Activated naive CD8-positive, alpha-beta T cell treated with anti-CD3 and anti-CD28 coated beads, Interleukin-2, amount 10 ng/mL, durations not matched to agents 7 days and 5 days (primary cell): Measurements from ENCODE around the gene RSBN1L. TPM values are rescaled to one million over a fixed set of nuclear protein-coding genes. Genes with fewer than 3 reads are reported as not detected.
"Not testable (repeated sequence)": the region's sequence is repeated elsewhere in the genome, so short reads cannot be mapped to it uniquely, and the experiment has no call there.

ENCODE experiments used
- ATAC-seq: fragments of 150-1000 bp; cut with Tn5 transposase; one replicate; pipeline ENCODE4 v1.10.0; 2021; ENCODE audit warnings: low read depth, moderate library complexity
- POLR2A ChIA-PET: fragments of 350-600 bp; sonication (Branson Sonifier 250); formaldehyde crosslinking; loops from one replicate; lab custom pipeline; 2021; ENCODE audit warnings: antibody characterized with exemption; lab: Charles Lee
- DNase-seq: peaks from one replicate; pipeline ENCODE4 v3.0.0; 2021
- H3K27ac Mint-ChIP-seq: one replicate; pipeline ENCODE4 v1.8.0; 2022; ENCODE audit warnings: mild to moderate bottlenecking, mixed read lengths
- H3K27me3 Mint-ChIP-seq: one replicate; pipeline ENCODE4 v1.8.0; 2022; ENCODE audit warnings: mild to moderate bottlenecking, moderate library complexity, mixed read lengths
- H3K36me3 Mint-ChIP-seq: one replicate; pipeline ENCODE4 v1.8.0; 2021; ENCODE audit warnings: mild to moderate bottlenecking, mixed read lengths
- H3K4me1 Mint-ChIP-seq: one replicate; pipeline ENCODE4 v1.8.0; 2021; ENCODE audit warnings: mixed read lengths
- H3K4me3 Mint-ChIP-seq: one replicate; pipeline ENCODE4 v1.8.0; 2022; ENCODE audit warnings: mild to moderate bottlenecking, moderate library complexity, mixed read lengths
- H3K9me3 Mint-ChIP-seq: one replicate; pipeline ENCODE4 v1.8.0; 2021; ENCODE audit warnings: mixed read lengths
- total RNA-seq, 2 experiments: library from RNA; stranded (reverse); gene quantifications; one replicate each; pipeline ENCODE4 v1.2.3, GENCODE V29; 2021

Gene RSBN1L
- total RNA-seq, 2 experiments from 2014 or later: 28.1 to 30.2 TPM

- ATAC-seq: peak; percentile 38
- peak; percentile 74 for DNase-seq
- Mint-ChIP-seq H3K27ac (peak overlapping the region; percentile 97), H3K36me3 (peaks cover 27% of the 10 kb centered on the region), H3K4me3 (peak overlapping the region; percentile 97), H3K27me3 (no peaks in the 10 kb centered on the region), H3K9me3 (peaks cover 2% of the 10 kb centered on the region), H3K4me1 (peaks cover 38% of the 10 kb centered on the region)
- POLR2A ChIA-PET: interaction anchor here (0.8 to 3.2 kb wide), 7 partner anchors 9 to 291 kb away, joined by 3 to 25 read pairs (median 4); partner anchors contain the start of genes PHTF2 and TMEM60
Observed at GRCh38 chr7:77696643-77697534, 630 bp downstream of the RSBN1L start.

GRCh38 chr7:77697535-77697831 is 1.2 kb downstream of the RSBN1L start:
- peaks cover 2% of the 10 kb centered on the region for H3K9me3 Mint-ChIP-seq
- DNase-seq (no peak), ATAC-seq (no peak)
- H3K36me3 Mint-ChIP-seq: peaks cover 29% of the 10 kb centered on the region
- peak overlapping the region; percentile 92 for H3K27ac Mint-ChIP-seq
- H3K4me3 Mint-ChIP-seq: peak overlapping the region; percentile 97
- H3K27me3 Mint-ChIP-seq: no peaks in the 10 kb centered on the region
- peaks cover 40% of the 10 kb centered on the region for H3K4me1 Mint-ChIP-seq
- POLR2A ChIA-PET: interaction anchor here (0.8 to 3.2 kb wide), 4 partner anchors 8 to 101 kb away, joined by 3 to 25 read pairs (median 4); partner anchors contain the start of gene PHTF2

GRCh38 chr7:77698042-77698625 is 1.9 kb downstream of the RSBN1L start:
- H3K27me3 Mint-ChIP-seq: no peaks in the 10 kb centered on the region
- ATAC-seq (no peak), DNase-seq (no peak)
- peaks cover 42% of the 10 kb centered on the region for H3K4me1 Mint-ChIP-seq
- peak overlapping the region; percentile 16 for H3K27ac Mint-ChIP-seq
- peaks cover 32% of the 10 kb centered on the region for H3K36me3 Mint-ChIP-seq
- peaks cover 2% of the 10 kb centered on the region for H3K9me3 Mint-ChIP-seq
- POLR2A ChIA-PET: interaction anchor here (0.7 to 3.2 kb wide), 3 partner anchors 8 to 19 kb away, joined by 3 to 25 read pairs (median 3); no protein-coding TSS in a partner anchor
- peak overlapping the region; percentile 97 for H3K4me3 Mint-ChIP-seq

GRCh38 chr7:77699056-77699455 is 2.8 kb downstream of the RSBN1L start:
- H3K27ac Mint-ChIP-seq: peak overlapping the region; percentile 8
- no peak for DNase-seq
- H3K4me1 Mint-ChIP-seq: peaks cover 39% of the 10 kb centered on the region
- POLR2A ChIA-PET: no interaction called here
- no peaks in the 10 kb centered on the region for H3K27me3 Mint-ChIP-seq
- no peak for ATAC-seq
- H3K4me3 Mint-ChIP-seq: peak overlapping the region; percentile 59
- H3K9me3 Mint-ChIP-seq: peaks cover 2% of the 10 kb centered on the region
- peaks cover 27% of the 10 kb centered on the region for H3K36me3 Mint-ChIP-seq

DNA sequence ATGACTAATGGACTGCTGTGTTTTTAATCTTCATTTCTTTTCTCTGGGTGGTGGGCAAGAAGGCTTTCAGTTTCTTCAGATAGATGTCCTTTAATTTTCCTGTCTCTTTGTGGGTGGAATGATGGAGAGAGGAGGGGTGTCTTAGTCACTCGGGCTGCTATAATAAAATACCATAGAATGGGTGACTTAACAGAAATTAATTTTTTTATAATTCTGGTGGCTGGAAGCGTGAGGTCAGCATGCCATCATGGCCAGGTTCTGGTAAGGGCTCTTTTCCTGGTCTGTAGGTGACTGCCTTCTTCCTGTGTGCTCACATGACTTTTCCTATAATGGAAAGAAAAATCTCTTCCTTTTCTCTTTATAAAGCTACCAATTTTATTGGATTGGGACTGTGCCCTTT is 6.3 kb downstream of the RSBN1L start:
- peaks cover 2% of the 10 kb centered on the region for H3K9me3 Mint-ChIP-seq
- no peak for DNase-seq
- H3K36me3 Mint-ChIP-seq: peaks cover 32% of the 10 kb centered on the region
- H3K27ac Mint-ChIP-seq: no peak overlapping the region
- peaks cover 36% of the 10 kb centered on the region for H3K4me1 Mint-ChIP-seq
- no peak for ATAC-seq
- no peak overlapping the region for H3K4me3 Mint-ChIP-seq
- H3K27me3 Mint-ChIP-seq: no peaks in the 10 kb centered on the region
- POLR2A ChIA-PET: interaction anchor here (0.7 kb wide), 1 partner anchor 57 kb away, joined by 5 read pairs; no protein-coding TSS in a partner anchor

DNA sequence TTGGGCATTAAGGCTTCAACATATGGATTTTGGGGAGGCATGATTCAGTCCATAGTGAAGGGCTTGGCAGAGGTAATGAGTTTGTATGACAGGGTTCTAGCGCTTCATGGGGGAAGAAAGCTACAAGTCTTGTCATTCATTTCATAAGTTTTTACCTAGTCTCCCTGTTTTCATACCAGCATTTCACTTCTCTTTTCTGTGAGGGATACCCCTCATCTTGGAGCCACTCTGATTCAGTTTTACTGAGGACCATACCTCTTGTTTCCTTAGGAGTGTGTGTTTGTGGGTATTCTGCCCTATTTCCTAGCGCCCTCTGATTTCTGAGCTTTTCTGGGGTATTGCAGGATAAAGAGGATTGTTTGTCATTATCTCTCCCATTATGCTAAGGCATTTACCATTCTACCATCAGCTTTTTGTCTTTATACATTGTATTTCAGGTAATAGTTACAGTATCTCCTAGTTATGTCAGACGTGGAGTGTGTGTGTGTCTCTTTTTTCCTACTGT is 6.8 kb downstream of the RSBN1L start:
- Mint-ChIP-seq H3K9me3 (peaks cover 2% of the 10 kb centered on the region), H3K27me3 (no peaks in the 10 kb centered on the region), H3K4me1 (peaks cover 33% of the 10 kb centered on the region), H3K4me3 (no peak overlapping the region), H3K36me3 (peaks cover 33% of the 10 kb centered on the region), H3K27ac (no peak overlapping the region)
- POLR2A ChIA-PET: interaction anchor here (0.7 kb wide), 1 partner anchor 57 kb away, joined by 5 read pairs; no protein-coding TSS in a partner anchor
- ATAC-seq (no peak), DNase-seq (no peak)

DNA sequence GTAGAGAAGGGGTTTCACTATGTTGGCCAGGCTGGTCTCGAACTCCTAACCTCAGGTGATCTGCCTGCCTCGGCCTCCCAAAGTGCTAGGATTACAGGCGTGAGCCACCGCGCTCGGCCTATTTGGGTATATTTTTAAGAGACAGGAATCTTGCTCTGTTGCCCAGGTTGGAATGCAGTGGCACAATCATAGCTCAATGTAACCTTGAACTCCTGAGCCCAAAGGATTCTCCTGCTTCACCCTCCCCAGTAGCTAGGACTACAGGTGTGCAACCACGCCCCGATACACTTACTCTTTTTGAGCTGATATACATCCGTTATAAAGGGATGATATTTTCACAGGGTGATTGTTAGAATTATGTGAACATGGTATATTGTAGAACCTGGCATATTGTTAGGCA is 7.4 kb downstream of the RSBN1L start:
- POLR2A ChIA-PET, H3K4me3 Mint-ChIP-seq, H3K9me3 Mint-ChIP-seq, ATAC-seq, H3K27me3 Mint-ChIP-seq, DNase-seq, H3K27ac Mint-ChIP-seq: not testable (repeated sequence)
- Mint-ChIP-seq H3K4me1 (peaks cover 32% of the 10 kb centered on the region), H3K36me3 (peaks cover 35% of the 10 kb centered on the region)

- H3K27me3 Mint-ChIP-seq: no peaks in the 10 kb centered on the region
- POLR2A ChIA-PET: interaction anchor here (0.7 kb wide), 1 partner anchor 15 kb away, joined by 4 read pairs; no protein-coding TSS in a partner anchor
- ATAC-seq (no peak), DNase-seq (no peak)
- H3K4me1 Mint-ChIP-seq: peaks cover 18% of the 10 kb centered on the region
- H3K27ac Mint-ChIP-seq: no peak overlapping the region
- H3K9me3 Mint-ChIP-seq: no peaks in the 10 kb centered on the region
- H3K36me3 Mint-ChIP-seq: peaks cover 31% of the 10 kb centered on the region
- H3K4me3 Mint-ChIP-seq: no peak overlapping the region
Observed at GRCh38 chr7:77707504-77707992, 11.3 kb downstream of the RSBN1L start.

DNA sequence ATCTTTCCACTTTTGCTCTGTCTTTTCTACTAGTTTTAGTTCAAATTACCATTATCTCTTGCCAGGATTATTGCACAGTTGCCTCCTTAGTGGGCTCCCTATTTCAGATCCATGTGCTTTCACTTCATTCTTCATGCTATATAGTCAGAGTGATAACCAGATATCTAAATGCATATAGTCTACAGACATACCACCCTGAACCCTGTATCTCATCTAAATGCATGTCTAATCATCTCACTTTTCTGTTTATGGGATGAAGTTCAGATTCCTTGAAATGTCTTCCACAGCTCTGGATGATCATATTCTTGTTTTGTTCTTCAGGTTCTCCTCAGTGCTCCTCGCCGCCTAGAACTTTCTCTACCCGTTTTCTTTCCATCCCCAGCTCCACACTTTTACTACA is 13.8 kb downstream of the RSBN1L start:
- POLR2A ChIA-PET: no interaction called here
- no peak for ATAC-seq
- Mint-ChIP-seq H3K9me3 (no peaks in the 10 kb centered on the region), H3K4me1 (peaks cover 9% of the 10 kb centered on the region), H3K4me3 (no peak overlapping the region), H3K36me3 (peaks cover 30% of the 10 kb centered on the region), H3K27ac (no peak overlapping the region), H3K27me3 (no peaks in the 10 kb centered on the region)
- DNase-seq: no peak

DNA sequence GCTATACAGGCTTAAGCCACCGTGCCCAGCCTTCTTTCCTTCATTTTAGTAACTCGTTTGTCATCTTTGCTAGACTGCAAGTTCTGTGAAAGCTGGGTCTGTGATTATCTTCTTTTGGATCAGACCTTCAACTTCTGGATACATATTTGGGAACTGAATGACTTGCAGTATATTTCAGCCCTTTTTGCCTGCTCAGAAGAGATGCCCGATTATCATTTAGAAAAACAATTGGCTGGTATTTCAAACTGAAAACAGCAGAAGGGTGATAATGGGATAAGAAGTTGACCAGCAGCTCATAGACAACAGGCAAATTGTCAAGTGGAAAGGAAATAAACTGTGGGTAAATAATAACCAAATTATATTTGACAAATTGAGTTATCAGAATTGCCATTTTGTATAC is 14.6 kb downstream of the RSBN1L start:
- POLR2A ChIA-PET: no interaction called here

DNA sequence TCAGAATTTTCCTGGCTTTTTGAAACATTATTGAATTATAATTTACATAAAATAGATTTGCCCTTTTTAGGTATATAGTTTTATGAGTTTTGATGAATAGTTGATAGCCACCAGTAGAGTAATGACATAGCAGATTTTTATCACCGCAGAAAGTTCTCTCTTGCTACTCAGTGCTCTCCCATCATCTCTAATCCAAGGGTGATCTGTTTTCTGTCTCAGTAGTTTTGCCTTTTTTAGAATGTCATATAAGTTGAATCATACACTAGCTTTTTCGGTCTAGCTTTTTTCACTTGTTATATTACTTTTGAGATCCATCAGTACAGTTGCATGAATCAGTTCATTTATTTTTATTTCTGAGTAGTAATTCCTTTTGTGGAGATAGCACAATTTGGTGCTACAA is 17.9 kb downstream of the RSBN1L start:
- Mint-ChIP-seq H3K9me3 (no peaks in the 10 kb centered on the region), H3K27ac (no peak overlapping the region), H3K36me3 (peaks cover 22% of the 10 kb centered on the region), H3K4me1 (peaks cover 7% of the 10 kb centered on the region), H3K27me3 (no peaks in the 10 kb centered on the region), H3K4me3 (no peak overlapping the region)
- ATAC-seq (no peak), DNase-seq (no peak)
- POLR2A ChIA-PET: interaction anchor here (0.6 kb wide), 1 partner anchor 360 kb away, joined by 3 read pairs; no protein-coding TSS in a partner anchor

More for the DNA sequence above, 14.6 kb downstream of the RSBN1L start:
- DNase-seq (no peak), ATAC-seq (no peak)
- Mint-ChIP-seq H3K4me1 (peaks cover 12% of the 10 kb centered on the region), H3K27ac (no peak overlapping the region), H3K27me3 (no peaks in the 10 kb centered on the region), H3K36me3 (peaks cover 30% of the 10 kb centered on the region), H3K4me3 (no peak overlapping the region), H3K9me3 (no peaks in the 10 kb centered on the region)

GRCh38 chr7:77714931-77715330 is 18.7 kb downstream of the RSBN1L start:
- not testable (repeated sequence) for H3K9me3 Mint-ChIP-seq, H3K4me3 Mint-ChIP-seq, H3K27ac Mint-ChIP-seq, H3K4me1 Mint-ChIP-seq, H3K27me3 Mint-ChIP-seq, ATAC-seq, DNase-seq
- POLR2A ChIA-PET: interaction anchor here (0.6 to 0.7 kb wide), 2 partner anchors 18 to 361 kb away, joined by 3 read pairs; no protein-coding TSS in a partner anchor
- peaks cover 19% of the 10 kb centered on the region for H3K36me3 Mint-ChIP-seq

DNA sequence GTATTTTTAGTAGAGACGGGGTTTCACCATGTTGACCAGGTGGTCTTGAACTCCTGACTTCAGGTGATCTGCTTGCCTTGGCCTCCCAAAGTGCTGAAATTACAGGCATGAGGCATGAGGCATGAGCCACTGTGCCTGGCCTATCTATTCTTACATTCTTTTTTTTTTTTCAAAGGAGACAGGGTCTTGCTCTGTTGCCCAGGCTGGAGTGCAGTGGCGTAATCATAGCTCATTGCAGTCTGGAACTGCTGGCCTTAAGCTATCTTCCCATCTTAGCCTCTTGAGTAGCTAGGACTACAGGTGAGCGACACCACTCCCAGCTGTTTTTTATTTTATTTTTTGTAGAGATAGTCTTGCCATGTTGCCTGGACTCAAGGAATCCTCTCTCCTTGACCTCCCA is 20.5 kb downstream of the RSBN1L start:
- H3K4me3 Mint-ChIP-seq: no peak overlapping the region
- H3K4me1 Mint-ChIP-seq: peaks cover 5% of the 10 kb centered on the region
- no peak for ATAC-seq
- H3K27ac Mint-ChIP-seq: no peak overlapping the region
- H3K9me3 Mint-ChIP-seq: no peaks in the 10 kb centered on the region
- POLR2A ChIA-PET: interaction anchor here (1.2 to 1.3 kb wide), 2 partner anchors 19 to 21 kb away, joined by 3 to 5 read pairs; partner anchors contain the start of gene RSBN1L
- no peak for DNase-seq
- peaks cover 9% of the 10 kb centered on the region for H3K36me3 Mint-ChIP-seq
- H3K27me3 Mint-ChIP-seq: no peaks in the 10 kb centered on the region
